ENCODE measurements around the gene MAPK6. TPM values are rescaled to one million over a fixed set of nuclear protein-coding genes. Genes with fewer than 3 reads are reported as not detected.
A peak's percentile ranks its signal among the peaks of the same experiment; 100 is the strongest.
"Not testable (repeated sequence)": the region's sequence is repeated elsewhere in the genome, so short reads cannot be mapped to it uniquely, and the experiment has no call there.

The MAPK6 gene
- total RNA-seq, 1 experiment from 2014 or later, result 56.4 TPM

DNA sequence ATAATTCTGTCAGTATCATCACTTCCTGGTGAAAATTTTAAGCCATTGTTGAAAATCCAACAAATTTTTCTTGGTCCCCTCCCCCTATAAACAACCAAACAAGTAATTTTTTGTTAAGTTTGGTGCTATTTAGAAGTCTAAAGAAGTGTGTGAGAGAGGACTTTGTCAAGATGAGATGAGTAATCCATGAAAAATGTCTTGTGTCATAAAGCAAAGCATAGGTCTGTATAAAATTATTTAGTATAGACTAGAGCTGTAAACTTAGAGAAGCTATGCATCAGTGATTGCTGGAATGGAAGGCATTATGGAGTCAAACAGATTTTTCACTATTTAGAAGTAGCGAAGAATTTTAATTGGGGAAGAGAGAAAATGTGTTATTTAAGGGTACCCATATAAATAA is 31.4 kb downstream of the MAPK6 start:
- ChIA-PET CTCF (no interaction called here), POLR2A (ENCODE audit: low non-redundant PET) (no interaction called here)
- H3K27me3 ChIP-seq (replicated peaks; ENCODE audit: insufficient read depth, low read depth, low read length, poor library complexity), result no peaks in the 10 kb centered on the region
- intact Hi-C loops (cut with micrococcal nuclease; ENCODE audit: unreplicated experiment), result no loop called here
- no peaks in the 10 kb centered on the region for H3K9me3 ChIP-seq (ENCODE audit: low read depth, low read length, poor library complexity, severe bottlenecking)
- no peak overlapping the region for H3K27ac ChIP-seq (ENCODE audit: low read depth, low read length, poor library complexity, severe bottlenecking)
- TF ChIP-seq EZH2 (IDR thresholded peaks at IDR 0.05; ENCODE audit: borderline replicate concordance, low read depth, low read length, poor library complexity, severe bottlenecking), result no peak
- TF ChIP-seq, protein P1, sequence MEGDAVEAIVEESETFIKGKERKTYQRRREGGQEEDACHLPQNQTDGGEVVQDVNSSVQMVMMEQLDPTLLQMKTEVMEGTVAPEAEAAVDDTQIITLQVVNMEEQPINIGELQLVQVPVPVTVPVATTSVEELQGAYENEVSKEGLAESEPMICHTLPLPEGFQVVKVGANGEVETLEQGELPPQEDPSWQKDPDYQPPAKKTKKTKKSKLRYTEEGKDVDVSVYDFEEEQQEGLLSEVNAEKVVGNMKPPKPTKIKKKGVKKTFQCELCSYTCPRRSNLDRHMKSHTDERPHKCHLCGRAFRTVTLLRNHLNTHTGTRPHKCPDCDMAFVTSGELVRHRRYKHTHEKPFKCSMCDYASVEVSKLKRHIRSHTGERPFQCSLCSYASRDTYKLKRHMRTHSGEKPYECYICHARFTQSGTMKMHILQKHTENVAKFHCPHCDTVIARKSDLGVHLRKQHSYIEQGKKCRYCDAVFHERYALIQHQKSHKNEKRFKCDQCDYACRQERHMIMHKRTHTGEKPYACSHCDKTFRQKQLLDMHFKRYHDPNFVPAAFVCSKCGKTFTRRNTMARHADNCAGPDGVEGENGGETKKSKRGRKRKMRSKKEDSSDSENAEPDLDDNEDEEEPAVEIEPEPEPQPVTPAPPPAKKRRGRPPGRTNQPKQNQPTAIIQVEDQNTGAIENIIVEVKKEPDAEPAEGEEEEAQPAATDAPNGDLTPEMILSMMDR (conservative IDR thresholded peaks at IDR 0.05; ENCODE audit: low read depth, low read length), result no peak
- no TSS peak for BruUV-seq (replicated peaks)
- H3K4me1 ChIP-seq (ENCODE audit: insufficient read depth, low read length, poor library complexity, severe bottlenecking), result peaks cover 1% of the 10 kb centered on the region
- H3K36me3 ChIP-seq (ENCODE audit: insufficient read depth, low read length, poor library complexity, severe bottlenecking), result peaks cover 47% of the 10 kb centered on the region
- peak; percentile 36 for DNase-seq (ENCODE audit: low spot score)
- no peak overlapping the region for H3K4me3 ChIP-seq (ENCODE audit: low read depth, low read length, poor library complexity, severe bottlenecking)

DNA sequence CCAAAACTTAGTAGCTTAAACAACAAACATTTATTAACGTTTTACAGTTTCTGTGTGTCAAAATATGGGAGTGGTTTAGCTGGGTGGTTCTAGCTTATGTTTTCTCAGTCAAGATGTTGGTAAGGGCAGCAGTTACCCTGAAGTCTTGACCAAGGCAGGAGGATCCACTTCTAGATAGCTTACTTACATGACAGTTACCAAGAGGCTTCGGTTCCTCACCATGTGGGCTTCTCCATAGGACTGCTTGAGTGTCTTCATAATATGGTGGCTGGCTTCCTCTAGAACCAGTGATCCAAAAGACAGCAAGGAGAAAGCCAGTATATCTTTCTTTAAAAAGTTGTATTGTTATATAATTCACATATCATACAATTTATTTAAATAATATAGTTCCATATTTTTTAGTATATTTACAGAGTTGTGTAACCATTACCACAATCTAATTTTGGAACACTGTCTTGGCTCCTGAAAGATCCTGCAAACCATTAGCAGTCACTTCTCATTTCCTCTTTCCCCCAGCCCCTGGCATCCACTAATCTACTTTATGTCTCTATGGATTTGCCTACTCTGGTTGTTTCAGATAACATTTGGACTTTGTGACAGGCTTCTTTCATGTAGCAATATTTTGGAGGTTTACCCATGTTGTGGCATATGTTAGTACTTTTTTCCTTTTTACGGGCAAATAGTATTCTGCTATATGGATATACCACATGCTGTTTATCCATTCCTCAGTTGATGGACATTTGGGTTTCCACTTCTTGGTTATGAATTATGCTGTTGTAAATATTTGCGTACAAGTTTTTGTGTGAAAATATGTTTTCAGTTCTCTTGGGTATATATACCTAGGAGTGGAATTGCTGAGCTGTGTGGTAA is 33.3 kb downstream of the MAPK6 start:
- Histone ChIP-seq H3K27me3 (replicated peaks; ENCODE audit: insufficient read depth, low read depth, low read length, poor library complexity) (no peaks in the 10 kb centered on the region), H3K9me3 (ENCODE audit: low read depth, low read length, poor library complexity, severe bottlenecking) (no peaks in the 10 kb centered on the region), H3K4me1 (ENCODE audit: insufficient read depth, low read length, poor library complexity, severe bottlenecking) (no peaks in the 10 kb centered on the region), H3K27ac (ENCODE audit: low read depth, low read length, poor library complexity, severe bottlenecking) (no peak overlapping the region), H3K4me3 (ENCODE audit: low read depth, low read length, poor library complexity, severe bottlenecking) (no peak overlapping the region), H3K36me3 (ENCODE audit: insufficient read depth, low read length, poor library complexity, severe bottlenecking) (peaks cover 58% of the 10 kb centered on the region)
- CTCF ChIA-PET, result interaction anchor here (0.5 kb wide), 1 partner anchor 9 kb away, joined by 6 read pairs; no protein-coding TSS in a partner anchor
- no peak for DNase-seq (ENCODE audit: low spot score)
- intact Hi-C loops (cut with micrococcal nuclease; ENCODE audit: unreplicated experiment), result no loop called here
- POLR2A ChIA-PET (ENCODE audit: low non-redundant PET), result no interaction called here
- BruUV-seq (replicated peaks), result TSS peak; percentile 18
- TF ChIP-seq, protein P1 (conservative IDR thresholded peaks at IDR 0.05; ENCODE audit: low read depth, low read length), result no peak
- TF ChIP-seq EZH2 (IDR thresholded peaks at IDR 0.05; ENCODE audit: borderline replicate concordance, low read depth, low read length, poor library complexity, severe bottlenecking), result no peak

DNA sequence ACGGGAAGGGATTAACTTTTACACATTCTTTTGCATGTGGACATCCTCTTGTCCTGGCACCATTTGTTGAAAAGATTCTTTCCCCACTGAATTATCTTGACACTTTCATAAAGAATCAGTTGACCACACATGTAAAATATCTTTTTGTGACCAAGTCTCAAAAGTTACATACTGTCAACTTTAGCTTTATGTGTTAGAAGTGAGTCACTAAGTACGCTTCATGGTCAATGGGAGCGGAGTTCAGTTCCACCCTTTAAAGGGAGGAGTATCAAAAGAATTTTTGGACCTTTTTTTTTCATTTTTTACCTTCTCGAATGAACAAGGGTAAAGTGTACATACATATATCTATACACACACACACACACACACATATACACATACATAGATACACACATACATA is 35.4 kb downstream of the MAPK6 start:
- no peak for DNase-seq (ENCODE audit: low spot score)
- H3K27me3 ChIP-seq (replicated peaks; ENCODE audit: insufficient read depth, low read depth, low read length, poor library complexity), result no peaks in the 10 kb centered on the region
- POLR2A ChIA-PET (ENCODE audit: low non-redundant PET), result no interaction called here
- CTCF ChIA-PET, result no interaction called here
- H3K36me3 ChIP-seq (ENCODE audit: insufficient read depth, low read length, poor library complexity, severe bottlenecking), result peaks cover 73% of the 10 kb centered on the region
- TF ChIP-seq, protein P1 (conservative IDR thresholded peaks at IDR 0.05; ENCODE audit: low read depth, low read length), result no peak
- no peak for TF ChIP-seq EZH2 (IDR thresholded peaks at IDR 0.05; ENCODE audit: borderline replicate concordance, low read depth, low read length, poor library complexity, severe bottlenecking)
- no peaks in the 10 kb centered on the region for H3K4me1 ChIP-seq (ENCODE audit: insufficient read depth, low read length, poor library complexity, severe bottlenecking)
- BruUV-seq (replicated peaks), result no TSS peak
- no peak overlapping the region for H3K27ac ChIP-seq (ENCODE audit: low read depth, low read length, poor library complexity, severe bottlenecking)
- H3K4me3 ChIP-seq (ENCODE audit: low read depth, low read length, poor library complexity, severe bottlenecking), result no peak overlapping the region
- H3K9me3 ChIP-seq (ENCODE audit: low read depth, low read length, poor library complexity, severe bottlenecking), result no peaks in the 10 kb centered on the region
- intact Hi-C loops (cut with micrococcal nuclease; ENCODE audit: unreplicated experiment), result no loop called here

DNA sequence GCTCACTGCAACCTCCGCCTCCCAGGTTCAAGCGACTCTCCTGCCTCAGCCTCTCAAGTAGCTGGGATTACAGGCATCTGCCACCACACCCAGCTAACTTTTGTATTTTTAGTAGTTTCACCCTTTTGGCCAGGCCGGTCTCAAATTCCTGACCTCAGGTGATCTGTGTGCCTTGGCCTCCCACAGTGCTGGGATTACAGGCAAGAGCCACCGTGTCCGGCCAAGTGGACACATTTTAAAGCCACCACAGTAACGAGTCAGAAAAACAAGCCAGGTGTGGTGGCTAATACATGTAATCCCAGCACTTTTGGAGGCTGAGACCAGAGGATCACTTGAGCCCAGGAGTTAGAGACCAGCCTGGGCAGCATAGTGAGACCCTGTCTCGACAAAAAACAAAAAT is 35.8 kb downstream of the MAPK6 start:
- H3K27me3 ChIP-seq (replicated peaks; ENCODE audit: insufficient read depth, low read depth, low read length, poor library complexity); intact Hi-C loops (cut with micrococcal nuclease; ENCODE audit: unreplicated experiment); BruUV-seq (replicated peaks); DNase-seq (ENCODE audit: low spot score); CTCF ChIA-PET; H3K4me1 ChIP-seq (ENCODE audit: insufficient read depth, low read length, poor library complexity, severe bottlenecking); POLR2A ChIA-PET (ENCODE audit: low non-redundant PET); H3K4me3 ChIP-seq (ENCODE audit: low read depth, low read length, poor library complexity, severe bottlenecking); H3K27ac ChIP-seq (ENCODE audit: low read depth, low read length, poor library complexity, severe bottlenecking); H3K9me3 ChIP-seq (ENCODE audit: low read depth, low read length, poor library complexity, severe bottlenecking): not testable (repeated sequence)
- H3K36me3 ChIP-seq (ENCODE audit: insufficient read depth, low read length, poor library complexity, severe bottlenecking), result peaks cover 75% of the 10 kb centered on the region
